Measurements from ENCODE around the gene MYRIP. TPM values are rescaled to one million over a fixed set of nuclear protein-coding genes. Genes with fewer than 3 reads are reported as not detected.

Gene MYRIP
- 0.51 TPM in 1 of 2 replicates, not detected in the other for total RNA-seq

DNA sequence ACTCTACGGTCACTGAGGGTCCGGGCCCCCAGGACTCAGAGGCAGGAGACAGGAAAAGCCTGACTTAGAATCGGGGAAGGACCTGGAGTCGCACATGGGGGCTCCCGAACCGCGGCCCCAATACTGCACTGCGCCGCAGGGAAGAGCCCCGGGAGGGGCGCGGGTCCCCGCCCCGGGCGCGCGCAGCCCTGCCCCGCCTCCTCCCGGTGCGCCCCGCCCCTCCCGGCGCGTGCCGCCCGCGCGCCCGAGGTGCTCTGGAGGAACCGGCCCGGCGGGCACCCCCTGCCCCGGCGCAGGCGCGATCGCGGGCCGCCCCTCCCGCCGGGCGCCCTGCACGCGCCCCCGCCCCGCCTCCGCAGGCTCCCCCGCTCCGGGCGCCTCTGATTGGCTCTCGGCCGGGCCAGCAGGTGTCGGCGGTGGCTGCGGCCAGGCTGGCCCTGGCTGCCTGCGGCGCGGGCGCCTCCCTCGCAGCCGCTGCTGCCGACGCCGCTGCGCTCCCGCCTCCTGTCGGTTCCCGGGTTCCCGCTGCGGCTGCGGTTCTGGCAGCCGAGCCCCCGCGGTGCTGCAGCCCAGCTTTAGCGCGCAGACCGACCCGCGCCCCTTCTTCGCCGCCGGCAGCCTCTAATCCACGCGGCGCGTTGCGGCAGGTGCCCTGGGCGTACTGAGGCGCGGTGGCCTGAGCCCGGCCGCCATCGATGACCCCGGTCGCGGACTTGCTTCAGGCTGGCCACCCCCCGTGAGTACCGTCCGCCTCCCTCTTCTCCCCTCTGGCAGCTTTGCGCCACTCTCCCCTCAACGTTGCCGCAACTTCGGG lies at the start of gene MYRIP:
Gene MYRIP, plus strand, starts transcription at position 429 of the 814 bp plus-strand sequence. CDS start 91,208 bp downstream, outside the sequence.

DNA sequence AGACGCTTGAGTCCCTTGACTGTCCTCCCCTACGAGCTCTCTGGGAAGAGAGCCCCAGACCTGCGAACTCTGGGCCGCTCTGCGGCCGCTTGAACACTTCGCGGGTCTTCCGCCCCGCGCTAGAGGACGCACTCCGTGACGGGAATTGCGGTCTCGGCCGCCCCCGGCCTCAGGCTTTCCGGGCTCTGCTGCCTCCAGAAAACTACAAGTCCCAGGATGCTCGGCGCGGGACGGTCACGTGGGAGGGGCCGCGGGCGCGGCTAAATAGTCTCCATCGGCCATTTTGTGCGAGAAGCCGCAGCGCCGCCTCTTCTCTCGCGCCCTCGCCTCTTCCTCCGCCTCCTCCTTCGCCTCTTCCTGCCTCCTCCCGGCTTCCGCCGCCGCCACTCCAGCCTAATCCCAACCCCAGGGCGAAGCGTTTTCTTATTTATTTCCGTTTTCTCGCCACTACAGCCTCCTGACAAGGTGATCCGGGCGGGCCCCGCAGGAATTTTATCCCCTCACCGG lies 500.1 kb downstream of the MYRIP start, which contains the start of gene EIF1B:
Gene EIF1B, plus strand, starts transcription at position 290 of the 507 bp plus-strand sequence. CDS start 235 bp downstream, outside the sequence.

Measured in mesangial cell (primary cell).